WTC11 (cell line): ENCODE results near the gene UGT1A8.

Experiments used
- JUN ChIP-seq: sonication (generic); formaldehyde crosslinking; IDR thresholded peaks from 2 replicates; pipeline ENCODE4 v1.8.0; 2023; ENCODE audit warnings: mild to moderate bottlenecking, missing genetic modification reagents
- TEAD4 ChIP-seq: sonication (generic); formaldehyde crosslinking; IDR thresholded peaks from 2 replicates; pipeline ENCODE4 v1.8.0; 2022; ENCODE audit warnings: mild to moderate bottlenecking, missing genetic modification reagents

- TF ChIP-seq TEAD4 (CRISPR knock-in tag) (no peak), JUN (CRISPR knock-in tag) (no peak)
Observed at GRCh38 chr2:233758849-233759248, 141.4 kb downstream of the UGT1A8 start.
